HG03039 (cell line): ENCODE measurements around the gene HKDC1.
"Not testable (repeated sequence)": the region's sequence is repeated elsewhere in the genome, so short reads cannot be mapped to it uniquely, and the experiment has no call there.

Source experiments
- ATAC-seq: cut with Tn5 transposase; IDR thresholded peaks from one replicate; pipeline ENCODE4 v1.9.1; 2021; ENCODE audit warnings: mild to moderate bottlenecking, moderate library complexity; ENCODE audit not compliant: unreplicated experiment

HKDC1 gene

GRCh38 chr10:69242040-69242851, 22.1 kb downstream of the HKDC1 start:
- no peak for ATAC-seq

- ATAC-seq = no peak
Observed at GRCh38 chr10:69242852-69243212, 22.7 kb downstream of the HKDC1 start.

- no peak for ATAC-seq
Observed at GRCh38 chr10:69243817-69244216, 23.7 kb downstream of the HKDC1 start.

- ATAC-seq = no peak
Observed at GRCh38 chr10:69246036-69246435, 25.9 kb downstream of the HKDC1 start.

DNA sequence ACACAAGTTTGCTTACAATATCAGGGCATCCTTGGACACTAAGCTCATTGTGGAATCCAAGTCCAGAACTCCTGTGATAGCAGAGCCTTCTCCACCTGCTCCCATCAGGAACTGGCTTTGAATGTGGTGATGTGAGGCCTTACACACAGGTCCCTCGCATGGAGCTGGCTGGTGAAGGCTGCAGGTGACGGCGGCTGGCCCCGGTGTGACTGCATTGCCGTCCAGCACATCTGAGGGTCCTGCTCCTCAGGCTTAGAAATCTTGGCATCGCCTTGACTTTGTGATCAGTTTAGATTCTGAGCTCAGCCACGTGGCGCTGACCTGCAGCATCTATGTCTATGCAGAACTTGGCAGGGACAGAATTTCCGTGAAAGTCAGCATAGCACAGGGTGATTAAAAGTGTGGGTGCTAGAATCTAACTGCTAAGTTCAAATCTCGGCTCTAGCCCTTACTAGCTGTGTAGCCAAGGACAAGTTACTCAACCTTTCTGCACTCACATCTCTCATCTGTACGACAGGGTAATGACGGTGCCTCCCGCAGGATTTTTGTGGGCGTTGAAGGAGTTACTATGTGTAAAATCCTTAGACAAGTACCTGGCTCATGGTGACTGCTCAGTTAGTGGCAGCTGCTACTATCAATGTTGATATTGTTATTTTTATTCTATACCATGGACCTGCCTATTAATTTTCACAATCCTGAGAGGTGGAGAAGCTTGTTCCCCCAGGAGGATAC, 26.6 kb downstream of the HKDC1 start:
- no peak for ATAC-seq

- no peak for ATAC-seq
Observed at GRCh38 chr10:69247313-69247710, 27.2 kb downstream of the HKDC1 start.

GRCh38 chr10:69248117-69248730, 28.1 kb downstream of the HKDC1 start:
- no peak for ATAC-seq

DNA sequence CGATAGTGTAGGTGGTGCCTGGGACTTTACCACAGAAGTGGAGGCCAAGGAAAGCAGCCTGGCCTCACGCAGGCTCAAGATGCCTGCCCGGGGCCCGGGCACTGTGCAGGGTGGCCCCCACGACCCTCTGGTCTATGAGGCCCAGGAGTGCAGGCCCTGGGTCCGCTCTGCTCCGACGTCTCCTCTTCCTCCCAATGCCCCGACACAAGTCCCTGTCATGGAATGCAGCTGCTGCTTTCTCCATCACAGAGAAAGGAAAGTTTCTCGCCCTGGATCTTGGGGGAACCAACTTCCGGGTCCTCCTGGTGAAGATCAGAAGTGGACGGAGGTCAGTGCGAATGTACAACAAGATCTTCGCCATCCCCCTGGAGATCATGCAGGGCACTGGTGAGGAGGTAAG, 29.9 kb downstream of the HKDC1 start:
- ATAC-seq = no peak

GRCh38 chr10:69251417-69251816, 31.3 kb downstream of the HKDC1 start:
- not testable (repeated sequence) for ATAC-seq

DNA sequence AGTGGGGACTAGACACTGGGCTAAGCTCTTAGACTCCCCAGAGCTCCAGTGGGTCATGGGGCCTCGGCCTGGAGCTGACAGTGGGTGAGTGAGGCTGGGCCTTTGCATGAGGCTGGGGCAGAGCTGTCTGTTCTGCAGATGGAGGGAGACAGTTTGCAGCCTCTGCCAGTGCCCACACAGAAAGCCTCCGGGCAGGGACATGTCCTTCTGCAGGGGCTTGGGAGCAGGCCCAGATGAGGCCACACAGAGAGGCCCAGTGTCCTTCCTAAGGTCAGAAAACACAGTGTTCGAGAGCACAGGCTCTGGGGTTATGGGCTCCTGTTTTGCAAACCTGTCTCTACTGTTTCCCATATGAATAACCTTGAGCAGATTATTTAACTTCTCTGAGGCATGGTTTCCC, 33.0 kb downstream of the HKDC1 start:
- ATAC-seq = no peak

- ATAC-seq = no peak
Observed at GRCh38 chr10:69254877-69255276, 34.7 kb downstream of the HKDC1 start.

GRCh38 chr10:69259547-69260243, 39.6 kb downstream of the HKDC1 start:
- ATAC-seq = no peak

GRCh38 chr10:69261184-69261583, 41.1 kb downstream of the HKDC1 start:
- ATAC-seq = no peak

GRCh38 chr10:69262292-69262751, 42.2 kb downstream of the HKDC1 start:
- ATAC-seq = no peak

- no peak for ATAC-seq
Observed at GRCh38 chr10:69265521-69265920, 45.4 kb downstream of the HKDC1 start.

GRCh38 chr10:69268761-69269416, 48.8 kb downstream of the HKDC1 start:
- no peak for ATAC-seq

- ATAC-seq = no peak
Observed at GRCh38 chr10:69269761-69270160, 49.6 kb downstream of the HKDC1 start.

DNA sequence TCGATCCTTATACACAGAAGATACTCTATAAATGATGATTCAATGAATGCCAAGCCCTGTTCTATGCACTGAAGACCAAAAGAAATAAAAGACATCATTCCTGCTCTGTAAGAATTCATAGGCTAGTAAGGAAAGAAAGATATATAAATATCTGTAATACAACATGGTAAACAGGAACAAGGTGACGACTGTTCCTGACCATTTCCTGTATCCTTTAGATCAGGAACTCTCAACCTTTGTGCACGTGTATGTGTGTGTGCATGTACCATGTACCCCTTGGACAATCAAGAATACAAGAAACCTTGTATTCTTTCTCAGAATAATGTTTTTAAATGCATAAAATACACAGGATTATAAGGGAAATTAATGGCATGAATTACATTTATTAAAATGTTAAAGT, 50.9 kb downstream of the HKDC1 start:
- ATAC-seq = no peak

- ATAC-seq = no peak
Observed at GRCh38 chr10:69272624-69273023, 52.5 kb downstream of the HKDC1 start.

GRCh38 chr10:69275444-69275843, 55.3 kb downstream of the HKDC1 start:
- no peak for ATAC-seq

GRCh38 chr10:69276503-69276902, 56.4 kb downstream of the HKDC1 start:
- ATAC-seq = no peak
